ENCODE data around the gene HARBI1. TPM values are rescaled to one million over a fixed set of nuclear protein-coding genes. Genes with fewer than 3 reads are reported as not detected.

HARBI1 gene
- total and polyA plus RNA-seq, 2 of the 8 experiments (the other 6 are each of a cell fraction or from before 2014, with no cell fraction given): 3.8 to 5.1 TPM

DNA sequence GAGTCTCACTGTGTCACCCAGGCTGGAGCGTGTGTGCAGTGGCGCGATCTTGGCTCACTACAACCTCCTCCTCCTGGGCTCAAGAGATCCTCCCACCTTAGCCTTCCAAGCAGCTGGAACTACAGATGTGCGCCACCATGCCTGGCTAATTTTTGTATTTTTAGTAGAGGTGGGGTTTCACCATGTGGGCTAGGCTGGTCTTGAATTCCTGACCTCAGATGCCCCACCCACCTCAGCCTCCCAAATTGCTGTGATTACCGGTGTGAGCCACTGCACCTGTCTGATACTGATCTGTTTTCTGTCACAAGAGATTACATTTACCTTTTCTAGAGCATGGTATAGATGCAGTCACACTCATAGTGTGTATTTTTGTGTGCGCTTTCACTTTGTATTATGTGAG is 11.9 kb upstream of the HARBI1 start:
- ChIA-PET POLR2A (ENCODE audit: partially characterized antibody) (no interaction called here), CTCF (ENCODE audit: partially characterized antibody) (interaction anchor here (1.5 kb wide), 1 partner anchor 12 kb away, joined by 3 read pairs; the partner anchor contains the start of genes ATG13 and HARBI1)
- Histone ChIP-seq H3K9me3 (ENCODE audit: insufficient read depth in 2 of 2, low read depth in 1 of 2, low read length in 1 of 2) (no peaks in the 10 kb centered on the region), H2AK5ac (ENCODE audit: low read depth, low read length) (no peak overlapping the region), H4K91ac (replicated peaks; ENCODE audit: insufficient read length, low read length) (no peak overlapping the region), H2BK5ac (ENCODE audit: low read depth, low read length) (no peak overlapping the region), H3K4me2 (ENCODE audit: insufficient read depth in 1 of 2, low read depth in 2 of 2, low read length in 2 of 2) (no peak overlapping the region), H3K23ac (ENCODE audit: insufficient read length) (no peak overlapping the region), H4K20me1 (replicated peaks in 1 of 2; ENCODE audit: control insufficient read depth in 1 of 2, insufficient read depth in 2 of 2, low read length in 2 of 2) (peaks cover 0 to 4% of the 10 kb centered on the region in 2 experiments), H3K4ac (replicated peaks; ENCODE audit: insufficient read length, low read depth, low read length) (no peak overlapping the region), H3K36me3 (ENCODE audit: control insufficient read depth in 2 of 4, insufficient read depth in 4 of 4, low read length in 3 of 4) (peaks cover 0 to 23% (median 6%) of the 10 kb centered on the region in 4 experiments; a peak in 3 of 8 replicates), H2BK15ac (ENCODE audit: low read length) (no peak overlapping the region), H3K56ac (replicated peaks; ENCODE audit: insufficient read length, low read depth, low read length) (no peak overlapping the region), H3K27me3 (replicated peaks in 1 of 4; ENCODE audit: control insufficient read depth in 3 of 4, extremely low read depth in 1 of 4, insufficient read depth in 3 of 4, low read length in 3 of 4) (no peaks in the 10 kb centered on the region), H2AFZ (ENCODE audit: low read length) (no peak overlapping the region), H2BK120ac (replicated peaks; ENCODE audit: low read depth, low read length) (no peak overlapping the region), H3K23me2 (ENCODE audit: low read depth, low read length) (no peaks in the 10 kb centered on the region), H3K4me1 (replicated peaks in 1 of 4; ENCODE audit: control insufficient read depth in 3 of 4, insufficient read depth in 4 of 4, low read length in 3 of 4) (no peaks in the 10 kb centered on the region), H3K27ac (ENCODE audit: low read depth, low read length) (no peak overlapping the region), H4K5ac (ENCODE audit: insufficient read length, low read depth, low read length) (no peak overlapping the region), H2BK12ac (ENCODE audit: low read depth, low read length) (no peak overlapping the region), H4K8ac (ENCODE audit: extremely low read depth, insufficient read depth, low read length) (no peak overlapping the region), H3K4me3 (ENCODE audit: extremely low read depth in 1 of 4, insufficient read depth in 2 of 4, low read depth in 3 of 4, low read length in 4 of 4) (no peak overlapping the region), H3K79me2 (ENCODE audit: control insufficient read depth in 1 of 2, insufficient read depth in 2 of 2, low read length in 2 of 2) (peaks cover 0 to 15% of the 10 kb centered on the region in 2 experiments; a peak in 2 of 4 replicates), H3K18ac (ENCODE audit: extremely low read depth, low read length) (no peak overlapping the region), H3K9ac (replicated peaks in 1 of 4; ENCODE audit: extremely low read depth in 1 of 4, low read depth in 3 of 4, low read length in 3 of 4) (no peak overlapping the region), H3K79me1 (ENCODE audit: low read depth, low read length) (peaks cover 2% of the 10 kb centered on the region; the same call in 1 of the 2 replicates), H3K14ac (ENCODE audit: insufficient read length) (no peak overlapping the region), H2BK20ac (ENCODE audit: low read length) (no peak overlapping the region)
- WGBS, 2 experiments (ENCODE audit: extremely low coverage in 1 of 2, insufficient coverage in 1 of 2, insufficient read length in 1 of 2, insufficient replicate concordance in 2 of 2, low coverage in 1 of 2, low lambda C conversion rate in 2 of 2, missing lambda C conversion rate in 1 of 2): 99% methylated on average over 6 of the region's 6 CpGs; no CpG with 5 or more reads in 1 of the 2 experiments
- no peak for DNase-seq (ENCODE audit: low read depth in 1 of 2, low spot score in 2 of 2)
- FAIRE-seq: no peak
- TF ChIP-seq SP1 (IDR thresholded peaks at IDR 0.05; ENCODE audit: low read depth, low read length): no peak
- TF ChIP-seq CBX5 (IDR thresholded peaks at IDR 0.05; ENCODE audit: low read depth, low read length): no peak
- no peak for TF ChIP-seq SAP30 (IDR thresholded peaks at IDR 0.05; ENCODE audit: insufficient read depth, insufficient replicate concordance, low read length)
- TF ChIP-seq, protein P1, sequence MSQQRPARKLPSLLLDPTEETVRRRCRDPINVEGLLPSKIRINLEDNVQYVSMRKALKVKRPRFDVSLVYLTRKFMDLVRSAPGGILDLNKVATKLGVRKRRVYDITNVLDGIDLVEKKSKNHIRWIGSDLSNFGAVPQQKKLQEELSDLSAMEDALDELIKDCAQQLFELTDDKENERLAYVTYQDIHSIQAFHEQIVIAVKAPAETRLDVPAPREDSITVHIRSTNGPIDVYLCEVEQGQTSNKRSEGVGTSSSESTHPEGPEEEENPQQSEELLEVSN (IDR thresholded peaks at IDR 0.05): no peak
- TF ChIP-seq CHD2 (IDR thresholded peaks at IDR 0.05; ENCODE audit: low read length): no peak
- TF ChIP-seq SIRT6 (IDR thresholded peaks at IDR 0.05; ENCODE audit: low read length): no peak
- no peak for TF ChIP-seq JUND (IDR thresholded peaks at IDR 0.05; ENCODE audit: low read length)
- TF ChIP-seq, protein P2, sequence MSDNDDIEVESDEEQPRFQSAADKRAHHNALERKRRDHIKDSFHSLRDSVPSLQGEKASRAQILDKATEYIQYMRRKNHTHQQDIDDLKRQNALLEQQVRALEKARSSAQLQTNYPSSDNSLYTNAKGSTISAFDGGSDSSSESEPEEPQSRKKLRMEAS (IDR thresholded peaks at IDR 0.05): no peak
- TF ChIP-seq POU5F1 (IDR thresholded peaks at IDR 0.05; ENCODE audit: low read depth, low read length): no peak
- no peak for TF ChIP-seq GTF2F1 (IDR thresholded peaks at IDR 0.05; ENCODE audit: borderline replicate concordance, low read depth, low read length)
- TF ChIP-seq RNF2 (IDR thresholded peaks at IDR 0.05; ENCODE audit: borderline replicate concordance, low read depth, low read length, missing control alignments, poor library complexity, severe bottlenecking): no peak
- no peak for TF ChIP-seq PHF8 (conservative IDR thresholded peaks at IDR 0.05; ENCODE audit: low read depth, low read length)
- no peak for TF ChIP-seq ZNF274 (IDR thresholded peaks at IDR 0.05; ENCODE audit: borderline replicate concordance, extremely low read depth, low read length)
- no peak for TF ChIP-seq CHD1 (IDR thresholded peaks at IDR 0.05; ENCODE audit: low read depth, low read length)

Measured in H1 (cell line).